Measurements from ENCODE around the gene LRIG1.

The LRIG1 gene

GRCh38 chr3:66383023-66383422, 117.8 kb downstream of the LRIG1 start:
- Histone ChIP-seq H4K20me1 (ENCODE audit: insufficient read depth, low read length) (no peaks in the 10 kb centered on the region), H3K4me2 (ENCODE audit: low read depth, low read length) (no peak overlapping the region), H3K9ac (ENCODE audit: low read length) (no peak overlapping the region), H3K9me3 (replicated peaks; ENCODE audit: insufficient read depth, low read length) (no peaks in the 10 kb centered on the region), H3K4me3 (ENCODE audit: low read length) (no peak overlapping the region), H3K27ac (ENCODE audit: low read length) (no peak overlapping the region), H3K36me3 (replicated peaks; ENCODE audit: insufficient read depth, low read length) (peaks cover 15% of the 10 kb centered on the region), H3K4me1 (ENCODE audit: low read length) (no peaks in the 10 kb centered on the region), H3K79me2 (ENCODE audit: low read length) (0 out of 2 replicates have a peak, but pooled peaks cover 5% of the 10 kb centered on the region), H2AFZ (ENCODE audit: low read length) (no peak overlapping the region), H3F3A (ENCODE audit: insufficient read depth, low read length) (no peaks in the 10 kb centered on the region), H3K9me2 (replicated peaks; ENCODE audit: insufficient read depth, low read length) (no peaks in the 10 kb centered on the region), H3K27me3 (replicated peaks; ENCODE audit: insufficient read depth, low read length) (no peaks in the 10 kb centered on the region)
- no peak for DNase-seq
- TF ChIP-seq EZH2 (optimal IDR thresholded peaks at IDR 0.05; ENCODE audit: low read depth, low read length) = no peak
- TF ChIP-seq EZH2phosphoT487 (IDR thresholded peaks at IDR 0.05; ENCODE audit: low read length) = no peak
- no peak for TF ChIP-seq CTCF (IDR thresholded peaks at IDR 0.05; ENCODE audit: low read length)

- no peak for DNase-seq
- Histone ChIP-seq H3K9me3 (replicated peaks; ENCODE audit: insufficient read depth, low read length) (no peaks in the 10 kb centered on the region), H3K9ac (ENCODE audit: low read length) (no peak overlapping the region), H3K27ac (ENCODE audit: low read length) (no peak overlapping the region), H3K4me3 (ENCODE audit: low read length) (no peak overlapping the region), H3K9me2 (replicated peaks; ENCODE audit: insufficient read depth, low read length) (no peaks in the 10 kb centered on the region), H4K20me1 (ENCODE audit: insufficient read depth, low read length) (no peaks in the 10 kb centered on the region), H2AFZ (ENCODE audit: low read length) (no peak overlapping the region), H3K4me1 (ENCODE audit: low read length) (no peaks in the 10 kb centered on the region), H3K4me2 (ENCODE audit: low read depth, low read length) (no peak overlapping the region), H3K79me2 (ENCODE audit: low read length) (0 out of 2 replicates have a peak, but pooled peaks cover 1% of the 10 kb centered on the region), H3K36me3 (replicated peaks; ENCODE audit: insufficient read depth, low read length) (peaks cover 15% of the 10 kb centered on the region), H3F3A (ENCODE audit: insufficient read depth, low read length) (no peaks in the 10 kb centered on the region), H3K27me3 (replicated peaks; ENCODE audit: insufficient read depth, low read length) (no peaks in the 10 kb centered on the region)
- no peak for TF ChIP-seq EZH2 (optimal IDR thresholded peaks at IDR 0.05; ENCODE audit: low read depth, low read length)
- no peak for TF ChIP-seq CTCF (IDR thresholded peaks at IDR 0.05; ENCODE audit: low read length)
- TF ChIP-seq EZH2phosphoT487 (IDR thresholded peaks at IDR 0.05; ENCODE audit: low read length) = no peak
Measured at GRCh38 chr3:66382142-66382541, 118.7 kb downstream of the LRIG1 start.

- Histone ChIP-seq H4K20me1 (ENCODE audit: insufficient read depth, low read length) (no peaks in the 10 kb centered on the region), H3K9ac (ENCODE audit: low read length) (no peak overlapping the region), H3K4me3 (ENCODE audit: low read length) (no peak overlapping the region), H3K4me2 (ENCODE audit: low read depth, low read length) (no peak overlapping the region), H2AFZ (ENCODE audit: low read length) (no peak overlapping the region), H3K79me2 (ENCODE audit: low read length) (no peaks in the 10 kb centered on the region), H3K27ac (ENCODE audit: low read length) (no peak overlapping the region), H3K9me3 (replicated peaks; ENCODE audit: insufficient read depth, low read length) (no peaks in the 10 kb centered on the region), H3K4me1 (ENCODE audit: low read length) (no peaks in the 10 kb centered on the region), H3K27me3 (replicated peaks; ENCODE audit: insufficient read depth, low read length) (no peaks in the 10 kb centered on the region), H3K36me3 (replicated peaks; ENCODE audit: insufficient read depth, low read length) (peaks cover 15% of the 10 kb centered on the region), H3K9me2 (replicated peaks; ENCODE audit: insufficient read depth, low read length) (no peaks in the 10 kb centered on the region), H3F3A (ENCODE audit: insufficient read depth, low read length) (no peaks in the 10 kb centered on the region)
- DNase-seq = no peak
- TF ChIP-seq CTCF (IDR thresholded peaks at IDR 0.05; ENCODE audit: low read length) (no peak), EZH2phosphoT487 (IDR thresholded peaks at IDR 0.05; ENCODE audit: low read length) (no peak), EZH2 (optimal IDR thresholded peaks at IDR 0.05; ENCODE audit: low read depth, low read length) (no peak)
Measured at GRCh38 chr3:66381626-66382025, 119.2 kb downstream of the LRIG1 start.

All from MM.1S (cell line).